Suprapubic skin (tissue), 4 donors: ENCODE data around the gene HUS1. TPM values are rescaled to one million over a fixed set of nuclear protein-coding genes. Genes with fewer than 3 reads are reported as not detected.
"Not testable (repeated sequence)": the region's sequence is repeated elsewhere in the genome, so short reads cannot be mapped to it uniquely, and the experiment has no call there.

Experiments
- DNase-seq, 2 donors: peaks; one replicate each; pipeline ENCODE4 v3.0.0-alpha.2; 2019; ENCODE audit warnings: low spot score in 2 of 2
- H3K27ac ChIP-seq: fragments of 200-600 bp; sonication (generic); one replicate; pipeline ENCODE4 v1.5.1; 2019
- H3K27me3 ChIP-seq: fragments of 200-600 bp; sonication (generic); one replicate; pipeline ENCODE4 v1.5.1; 2019
- H3K36me3 ChIP-seq: fragments of 200-600 bp; sonication (generic); one replicate; pipeline ENCODE4 v1.5.1; 2019
- H3K4me1 ChIP-seq: fragments of 200-600 bp; sonication (generic); one replicate; pipeline ENCODE4 v1.5.1; 2019
- H3K4me3 ChIP-seq: fragments of 200-600 bp; sonication (generic); one replicate; pipeline ENCODE4 v1.5.1; 2019; ENCODE audit warnings: mild to moderate bottlenecking
- H3K9me3 ChIP-seq: fragments of 200-600 bp; sonication (generic); one replicate; pipeline ENCODE4 v1.5.1; 2019
- EP300 ChIP-seq: sonication (generic); formaldehyde crosslinking; IDR thresholded peaks from one replicate; pipeline ENCODE4 v1.6.1; 2017; ENCODE audit warnings: antibody characterized with exemption
- POLR2A ChIP-seq, 2 donors: fragments of 450-650 bp; IDR thresholded peaks; one replicate each; pipeline ENCODE4 v1.6.1; 2017; ENCODE audit warnings: antibody characterized with exemption in 2 of 2, mild to moderate bottlenecking in 2 of 2, moderate library complexity in 2 of 2
- POLR2AphosphoS5 ChIP-seq, 3 donors: sonication (generic); formaldehyde crosslinking; IDR thresholded peaks; one replicate each; pipeline ENCODE4 v1.6.1; 2017; ENCODE audit warnings: antibody characterized with exemption in 3 of 3
- WGBS: methylation state at CpG from one replicate; pipeline ENCODE4 v1.1.5; 2018; 5-methylcytosine and 5-hydroxymethylcytosine counted together
- total RNA-seq, 4 donors: library from RNA; depleted of rRNA; stranded (reverse); fragments of >200 nt; gene quantifications; one replicate each; pipeline ENCODE4 v1.1.0, GENCODE V29; 2016
- TF ChIP-seq, protein P1 (sequence below), 2 donors: fragments of 200-600 bp in 1 of 2; fragments of 450-650 bp in 1 of 2; sonication (generic) in 1 of 2; IDR thresholded peaks; one replicate each; pipeline ENCODE4 v1.5.1; 2016 to 2019; ENCODE audit warnings: antibody characterized with exemption in 2 of 2, mild to moderate bottlenecking in 1 of 2, moderate library complexity in 1 of 2

HUS1 gene
- total RNA-seq, 4 donors from 2014 or later, result 14.4 to 56.2 (median 21.5) TPM

DNA sequence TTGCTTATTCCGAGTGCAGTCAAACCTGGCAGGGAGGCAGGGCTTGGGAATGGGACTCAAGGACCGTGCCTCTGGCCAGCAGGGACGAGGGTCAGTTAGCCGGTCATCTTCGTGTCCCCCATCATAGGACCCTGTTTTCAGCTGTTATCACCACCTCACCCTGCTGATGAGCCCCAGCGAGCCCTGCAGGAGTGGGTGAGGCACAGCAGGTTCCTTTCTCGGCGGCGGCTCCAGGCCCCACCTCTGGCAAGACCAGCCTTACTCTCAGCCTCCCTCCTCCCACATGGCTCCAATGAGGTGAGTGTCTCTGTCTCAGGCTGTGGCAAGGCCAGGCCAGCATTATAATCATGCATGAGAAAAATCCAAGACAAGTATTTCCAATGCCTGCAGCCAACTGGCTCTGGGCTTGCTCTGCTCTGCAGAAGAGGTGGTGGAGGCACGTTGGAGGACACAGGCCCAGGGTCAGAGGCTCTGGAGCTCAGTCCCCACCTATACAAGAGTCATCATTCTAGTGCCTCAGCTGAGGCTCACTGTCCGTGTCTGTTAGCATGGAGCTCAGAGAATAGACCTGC, 46.9 kb downstream of the HUS1 start:
- 63% methylated on average over 11 of the region's 11 CpGs for WGBS
- H3K27me3 ChIP-seq, result no peaks in the 10 kb centered on the region
- no peak overlapping the region for H3K4me3 ChIP-seq
- no peaks in the 10 kb centered on the region for H3K36me3 ChIP-seq
- no peak overlapping the region for H3K27ac ChIP-seq
- DNase-seq, result no peak
- TF ChIP-seq POLR2A (IDR thresholded peaks at IDR 0.05) (no peak), EP300 (no peak), POLR2AphosphoS5 (IDR thresholded peaks at IDR 0.05) (no peak)
- TF ChIP-seq, protein P1, sequence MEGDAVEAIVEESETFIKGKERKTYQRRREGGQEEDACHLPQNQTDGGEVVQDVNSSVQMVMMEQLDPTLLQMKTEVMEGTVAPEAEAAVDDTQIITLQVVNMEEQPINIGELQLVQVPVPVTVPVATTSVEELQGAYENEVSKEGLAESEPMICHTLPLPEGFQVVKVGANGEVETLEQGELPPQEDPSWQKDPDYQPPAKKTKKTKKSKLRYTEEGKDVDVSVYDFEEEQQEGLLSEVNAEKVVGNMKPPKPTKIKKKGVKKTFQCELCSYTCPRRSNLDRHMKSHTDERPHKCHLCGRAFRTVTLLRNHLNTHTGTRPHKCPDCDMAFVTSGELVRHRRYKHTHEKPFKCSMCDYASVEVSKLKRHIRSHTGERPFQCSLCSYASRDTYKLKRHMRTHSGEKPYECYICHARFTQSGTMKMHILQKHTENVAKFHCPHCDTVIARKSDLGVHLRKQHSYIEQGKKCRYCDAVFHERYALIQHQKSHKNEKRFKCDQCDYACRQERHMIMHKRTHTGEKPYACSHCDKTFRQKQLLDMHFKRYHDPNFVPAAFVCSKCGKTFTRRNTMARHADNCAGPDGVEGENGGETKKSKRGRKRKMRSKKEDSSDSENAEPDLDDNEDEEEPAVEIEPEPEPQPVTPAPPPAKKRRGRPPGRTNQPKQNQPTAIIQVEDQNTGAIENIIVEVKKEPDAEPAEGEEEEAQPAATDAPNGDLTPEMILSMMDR (IDR thresholded peaks at IDR 0.05), result no peak
- no peaks in the 10 kb centered on the region for H3K9me3 ChIP-seq
- H3K4me1 ChIP-seq, result no peaks in the 10 kb centered on the region

DNA sequence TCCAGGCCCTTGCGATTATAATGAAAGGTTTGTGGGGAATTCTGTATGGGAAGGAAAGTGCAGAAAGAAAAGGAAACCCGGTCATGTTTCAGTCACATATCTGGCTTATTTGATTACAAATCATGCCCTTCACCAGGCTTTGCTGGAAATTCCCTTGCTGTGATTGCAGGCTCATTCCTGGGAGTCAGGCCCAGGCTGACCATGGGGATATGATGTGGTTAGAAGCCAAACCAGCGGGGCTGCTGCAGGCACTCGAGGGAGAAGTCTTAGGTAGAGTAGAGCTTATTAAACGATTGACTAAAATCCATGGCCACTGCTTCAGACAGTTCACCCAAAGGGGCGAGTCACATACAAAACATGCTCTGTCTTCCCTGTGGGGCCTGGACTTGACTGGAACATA, 47.4 kb downstream of the HUS1 start:
- Histone ChIP-seq H3K4me3 (no peak overlapping the region), H3K36me3 (no peaks in the 10 kb centered on the region), H3K27ac (no peak overlapping the region), H3K27me3 (no peaks in the 10 kb centered on the region), H3K9me3 (no peaks in the 10 kb centered on the region), H3K4me1 (no peaks in the 10 kb centered on the region)
- 51% methylated on average over 6 of the region's 6 CpGs for WGBS
- TF ChIP-seq POLR2A (IDR thresholded peaks at IDR 0.05) (no peak), EP300 (no peak), POLR2AphosphoS5 (IDR thresholded peaks at IDR 0.05) (no peak)
- TF ChIP-seq, protein P1 (IDR thresholded peaks at IDR 0.05), result no peak
- no peak for DNase-seq

DNA sequence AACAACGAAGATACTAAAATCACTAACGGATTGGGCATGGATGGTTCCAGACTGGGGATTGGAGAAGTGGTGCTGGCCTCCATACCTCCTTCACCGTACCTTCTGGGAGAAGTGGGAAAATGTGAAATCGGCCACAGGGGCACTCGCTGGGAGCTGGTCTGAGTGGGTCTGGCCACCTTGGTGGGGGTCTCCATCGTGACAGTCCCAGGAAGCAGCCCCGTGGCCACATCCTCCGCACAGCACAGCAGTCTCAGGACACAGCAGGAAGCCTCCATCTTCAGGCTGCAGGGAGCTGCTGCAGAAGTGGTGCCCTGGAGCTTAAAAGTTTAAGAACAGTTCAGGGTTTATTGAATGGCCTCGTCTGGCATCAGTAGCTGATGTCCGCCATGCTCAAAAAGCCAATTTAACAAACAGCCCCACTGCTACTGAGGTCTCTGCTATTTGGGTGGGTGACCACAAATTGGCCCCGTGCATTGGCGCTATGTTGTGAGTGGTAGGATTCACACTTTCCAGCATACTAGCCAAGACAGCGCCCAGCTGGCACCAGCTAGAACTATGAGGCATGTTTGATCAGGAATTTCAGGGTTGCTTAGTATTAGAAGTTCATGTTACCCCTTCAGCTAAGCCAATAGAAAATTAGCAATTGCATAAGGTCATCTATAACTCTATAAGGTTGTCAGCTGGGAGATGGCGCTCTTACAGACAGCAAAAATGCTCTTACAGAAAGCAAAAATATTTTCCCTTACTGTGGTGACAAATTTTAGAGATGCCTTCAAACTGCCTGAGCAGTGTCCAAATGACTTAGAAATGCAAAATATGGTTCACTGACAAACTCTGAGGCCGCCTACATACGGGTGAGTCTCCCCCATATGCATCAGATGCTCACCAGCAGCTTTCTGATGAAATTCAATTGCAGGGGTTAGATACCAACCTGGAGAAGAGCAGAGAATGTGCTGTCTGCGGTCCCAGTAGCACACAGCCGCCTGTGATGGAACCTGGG, 48.1 kb downstream of the HUS1 start:
- Histone ChIP-seq H3K36me3 (no peaks in the 10 kb centered on the region), H3K9me3 (no peaks in the 10 kb centered on the region), H3K27ac (no peak overlapping the region), H3K27me3 (no peaks in the 10 kb centered on the region), H3K4me1 (no peaks in the 10 kb centered on the region), H3K4me3 (no peak overlapping the region)
- DNase-seq, result no peak
- 86% methylated on average over 17 of the region's 18 CpGs for WGBS
- TF ChIP-seq EP300 (no peak), POLR2A (IDR thresholded peaks at IDR 0.05) (no peak), POLR2AphosphoS5 (IDR thresholded peaks at IDR 0.05) (no peak)
- TF ChIP-seq, protein P1 (IDR thresholded peaks at IDR 0.05), result no peak

DNA sequence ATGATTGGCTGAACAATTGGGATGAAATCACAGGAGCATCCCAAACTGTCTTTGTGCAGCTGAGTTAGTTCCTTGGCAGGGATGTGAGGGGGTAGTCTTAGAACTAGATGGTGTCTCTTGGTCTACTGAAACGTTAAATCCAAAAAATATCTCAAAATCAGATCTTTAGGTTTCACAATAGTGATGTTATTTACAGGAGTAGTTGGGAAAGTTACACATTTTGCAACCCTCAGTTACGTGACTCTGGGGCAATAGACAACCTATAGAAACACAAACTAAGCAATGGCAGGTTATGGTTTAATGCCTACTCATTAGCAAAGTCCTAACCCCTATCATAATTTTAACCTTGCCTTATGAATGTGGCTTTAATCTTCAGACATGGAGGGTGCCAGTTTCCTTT, 55.1 kb downstream of the HUS1 start:
- Histone ChIP-seq H3K27me3 (no peaks in the 10 kb centered on the region), H3K4me3 (no peak overlapping the region), H3K9me3 (no peaks in the 10 kb centered on the region), H3K27ac (no peak overlapping the region), H3K4me1 (no peaks in the 10 kb centered on the region), H3K36me3 (no peaks in the 10 kb centered on the region)
- TF ChIP-seq, protein P1 (IDR thresholded peaks at IDR 0.05), result no peak
- TF ChIP-seq POLR2AphosphoS5 (IDR thresholded peaks at IDR 0.05) (no peak), POLR2A (IDR thresholded peaks at IDR 0.05) (no peak), EP300 (no peak)
- no peak for DNase-seq
- 74% methylated on average over 2 of the region's 2 CpGs for WGBS

DNA sequence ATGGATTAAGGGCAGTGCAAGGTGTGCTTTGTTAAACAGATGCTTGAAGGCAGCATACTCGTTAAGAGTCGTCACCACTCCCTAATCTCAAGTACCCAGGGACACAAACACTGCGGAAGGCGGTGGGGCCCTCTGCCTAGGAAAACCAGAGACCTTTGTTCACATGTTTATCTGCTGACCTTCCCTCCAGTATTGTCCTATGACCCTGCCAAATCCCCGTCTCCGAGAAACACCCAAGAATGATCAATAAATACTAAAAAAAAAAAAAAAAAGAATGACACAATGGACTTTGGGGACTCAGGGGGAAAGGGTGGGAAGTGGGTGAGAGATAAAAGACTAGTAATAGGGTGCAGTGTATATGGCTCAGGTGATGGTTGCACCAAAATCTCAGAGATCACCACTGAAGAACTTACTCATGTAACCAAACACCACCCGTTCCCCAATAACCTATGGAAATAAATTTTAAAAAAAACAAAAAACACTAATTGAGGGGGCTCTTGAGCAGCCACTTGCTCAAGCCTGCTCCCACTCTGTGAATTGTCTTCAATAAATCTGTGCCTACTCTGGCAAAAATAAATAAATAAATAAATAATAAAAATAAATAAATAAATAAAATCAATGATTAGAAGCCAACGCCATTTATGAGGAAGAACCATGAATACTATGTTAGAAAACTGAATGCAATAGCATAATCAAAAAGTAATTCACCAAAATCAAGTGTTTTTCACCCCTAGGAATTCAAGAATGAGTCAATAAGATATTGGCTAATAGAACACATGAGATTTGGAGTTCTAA, 56.1 kb downstream of the HUS1 start:
- not testable (repeated sequence) for H3K4me1 ChIP-seq, H3K27ac ChIP-seq, H3K9me3 ChIP-seq, H3K4me3 ChIP-seq, DNase-seq, H3K36me3 ChIP-seq, H3K27me3 ChIP-seq
- WGBS, result 84% methylated on average over 8 of the region's 8 CpGs

DNA sequence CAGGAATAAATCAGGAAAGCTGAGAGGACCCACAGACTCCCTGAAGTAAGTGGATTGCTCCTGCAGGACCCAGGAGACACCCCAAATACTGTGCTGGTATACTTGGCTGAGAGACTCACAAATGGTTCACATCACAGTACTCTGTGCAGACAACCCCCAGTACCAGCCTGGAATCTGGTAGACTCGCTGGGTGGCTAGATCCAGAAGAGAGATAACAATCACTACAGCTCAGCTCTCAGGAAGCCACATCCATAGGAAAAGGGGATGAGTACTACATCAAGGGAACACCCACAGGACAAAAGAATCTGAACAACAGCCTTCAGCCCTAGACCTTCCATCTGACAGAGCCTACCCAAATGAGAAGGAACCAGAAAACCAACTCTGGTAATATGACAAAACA, 62.9 kb downstream of the HUS1 start:
- not testable (repeated sequence) for H3K36me3 ChIP-seq, DNase-seq, H3K4me1 ChIP-seq, H3K9me3 ChIP-seq, H3K27me3 ChIP-seq, H3K27ac ChIP-seq, H3K4me3 ChIP-seq
- 63% methylated on average over 1 of the region's 1 CpG for WGBS
